ENCODE data around the gene LENG9.
"Not testable (repeated sequence)": the region's sequence is repeated elsewhere in the genome, so short reads cannot be mapped to it uniquely, and the experiment has no call there.

The LENG9 gene

DNA sequence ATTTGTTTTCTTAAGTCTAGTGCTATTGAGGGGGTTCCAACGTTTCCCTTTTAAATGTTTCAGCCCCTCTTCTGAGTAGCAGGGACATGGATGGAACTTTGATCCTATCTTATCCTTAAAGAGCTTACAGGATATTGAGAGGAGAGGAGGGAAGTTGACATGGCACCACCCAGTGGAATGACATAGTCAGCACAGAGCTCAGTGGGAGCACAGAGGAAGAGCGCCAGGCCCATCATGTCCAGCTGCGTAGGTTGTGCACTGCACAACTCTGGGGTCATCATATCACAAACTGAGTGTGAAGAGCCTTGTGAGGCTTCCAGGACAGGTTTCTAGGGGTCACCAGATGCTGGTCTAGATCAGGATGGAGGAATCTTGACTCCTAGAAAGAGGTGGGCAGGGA, 14.1 kb upstream of the LENG9 start:
- DNase-seq, result no peak

DNA sequence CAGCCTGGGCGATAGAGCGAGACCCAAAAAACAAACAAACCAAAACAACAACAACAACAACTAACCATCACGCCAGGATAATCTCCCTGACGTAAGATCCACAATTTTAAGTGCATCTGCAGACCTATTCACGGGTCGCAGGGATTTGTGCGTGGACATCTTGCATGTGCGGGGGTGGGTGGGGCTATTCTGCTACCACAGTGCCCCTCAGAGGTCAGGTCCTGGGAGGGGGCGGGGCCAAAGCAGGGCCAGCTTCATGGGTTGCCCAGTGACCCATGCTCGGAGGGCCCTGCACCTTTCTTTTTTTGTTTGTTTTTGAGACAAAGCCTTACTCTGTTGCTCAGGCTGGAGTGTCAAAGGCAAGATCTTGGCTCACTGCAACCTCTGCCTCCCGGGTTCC, 12.1 kb upstream of the LENG9 start:
- no peak for DNase-seq

GRCh38 chr19:54473892-54474372, 10.4 kb upstream of the LENG9 start:
- DNase-seq, result no peak

GRCh38 chr19:54473071-54473891, 9.7 kb upstream of the LENG9 start, which contains the start of gene CDC42EP5:
Gene CDC42EP5 (minus strand): TSS chr19:54473296. CDS start chr19:54465547, 7,749 bp downstream.
- DNase-seq, result no peak

DNA sequence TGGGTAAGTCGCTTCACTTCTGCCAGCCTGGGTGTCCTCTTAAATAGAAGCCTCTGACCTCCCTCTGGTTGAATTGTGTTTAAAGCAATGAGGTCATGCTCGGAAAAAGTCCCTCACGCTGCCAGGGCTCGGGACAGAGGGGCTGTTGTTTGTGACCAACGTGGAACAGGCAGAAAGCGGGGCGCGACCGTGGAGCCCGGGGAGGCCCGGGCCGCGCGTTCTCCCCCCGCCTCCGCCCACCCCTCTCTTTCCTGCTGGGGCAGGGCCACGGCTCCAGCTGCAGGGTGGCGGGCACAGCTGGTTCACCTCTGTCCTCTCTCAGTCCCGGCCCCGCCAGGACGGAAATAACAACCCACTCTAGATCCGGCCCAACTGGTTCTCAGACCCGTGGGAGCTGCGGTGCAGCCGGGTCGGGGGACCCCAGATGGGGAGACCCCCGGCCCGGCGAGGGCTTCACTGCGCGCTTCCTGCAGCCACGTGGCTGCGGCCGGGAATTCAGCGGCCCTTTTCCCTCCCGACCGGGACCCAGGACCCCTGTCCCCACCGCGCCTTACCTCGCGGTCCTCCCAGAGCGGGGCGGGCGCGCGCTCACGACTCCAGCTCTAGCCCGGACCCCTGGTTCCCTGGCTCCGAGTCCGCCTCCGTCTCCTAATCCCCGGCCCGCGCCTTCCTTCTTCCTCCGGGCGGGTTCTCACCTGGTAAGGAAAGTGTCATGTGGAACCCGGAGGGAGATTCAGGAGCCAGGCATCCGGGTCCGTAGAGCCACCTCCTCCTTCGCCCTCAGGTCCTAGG, 7.6 kb upstream of the LENG9 start:
- DNase-seq, result no peak

GRCh38 chr19:54470276-54470887, 6.8 kb upstream of the LENG9 start:
- no peak for DNase-seq

GRCh38 chr19:54469496-54469934, 5.9 kb upstream of the LENG9 start:
- DNase-seq, result no peak

DNA sequence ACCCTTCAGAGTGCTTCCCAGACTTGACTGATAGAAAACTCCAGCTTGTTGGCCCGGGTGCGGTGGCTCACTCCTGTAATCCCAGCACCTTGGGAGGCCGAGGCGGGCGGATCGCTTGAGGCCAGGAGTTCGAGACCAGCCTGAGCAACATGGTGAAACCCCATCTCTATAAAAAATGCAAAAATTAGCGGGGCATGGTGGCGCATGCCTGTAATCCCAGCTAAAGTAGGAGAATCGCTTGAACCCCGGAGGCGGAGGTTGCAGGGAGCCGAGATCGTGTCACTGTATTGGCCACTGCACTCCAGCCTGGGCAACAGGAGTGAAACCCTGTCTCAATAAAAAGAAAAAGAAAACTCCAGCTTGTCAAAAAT, 2.5 kb upstream of the LENG9 start:
- not testable (repeated sequence) for DNase-seq

DNA sequence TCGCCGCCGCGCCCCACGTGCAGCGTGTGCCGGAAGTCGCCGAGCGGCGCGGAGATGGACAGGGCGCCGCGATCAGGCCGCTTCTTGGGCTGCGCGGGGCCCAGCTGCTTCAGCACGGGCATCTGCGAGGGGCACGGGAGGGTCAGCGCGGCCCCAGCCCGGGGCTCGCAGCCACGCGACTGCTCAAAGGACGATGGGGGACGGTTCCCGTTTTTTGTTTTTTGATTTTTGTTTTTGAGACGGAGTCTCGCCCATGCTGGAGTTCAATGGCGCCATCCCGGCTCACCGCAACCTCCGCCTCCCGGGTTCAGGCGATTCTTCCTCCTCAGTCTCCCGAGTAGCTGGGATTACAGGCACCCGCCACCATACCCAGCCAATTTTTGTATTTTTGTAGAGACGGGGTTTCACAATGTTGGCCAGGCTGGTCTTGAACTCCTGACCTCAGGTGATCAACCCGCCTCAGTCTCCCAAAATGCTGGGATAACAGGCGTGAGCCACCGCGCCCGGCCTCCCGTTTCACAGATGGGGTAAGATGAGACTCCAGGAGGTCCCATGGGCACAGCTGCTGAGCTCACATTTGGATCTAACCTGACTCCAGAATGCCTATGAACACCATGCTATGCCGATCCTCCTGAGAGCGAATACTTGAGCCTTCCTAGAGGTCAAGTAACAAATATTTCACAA, 2.0 kb upstream of the LENG9 start:
- DNase-seq, result no peak

- peak; percentile 58 for DNase-seq
Observed at GRCh38 chr19:54464630-54465425, 1.2 kb upstream of the LENG9 start.

- peak; percentile 78 for DNase-seq
Observed at GRCh38 chr19:54464044-54464629, 559 bp upstream of the LENG9 start.

- peak; percentile 62 for DNase-seq
Observed at GRCh38 chr19:54462655-54463530, 685 bp downstream of the LENG9 start.

DNA sequence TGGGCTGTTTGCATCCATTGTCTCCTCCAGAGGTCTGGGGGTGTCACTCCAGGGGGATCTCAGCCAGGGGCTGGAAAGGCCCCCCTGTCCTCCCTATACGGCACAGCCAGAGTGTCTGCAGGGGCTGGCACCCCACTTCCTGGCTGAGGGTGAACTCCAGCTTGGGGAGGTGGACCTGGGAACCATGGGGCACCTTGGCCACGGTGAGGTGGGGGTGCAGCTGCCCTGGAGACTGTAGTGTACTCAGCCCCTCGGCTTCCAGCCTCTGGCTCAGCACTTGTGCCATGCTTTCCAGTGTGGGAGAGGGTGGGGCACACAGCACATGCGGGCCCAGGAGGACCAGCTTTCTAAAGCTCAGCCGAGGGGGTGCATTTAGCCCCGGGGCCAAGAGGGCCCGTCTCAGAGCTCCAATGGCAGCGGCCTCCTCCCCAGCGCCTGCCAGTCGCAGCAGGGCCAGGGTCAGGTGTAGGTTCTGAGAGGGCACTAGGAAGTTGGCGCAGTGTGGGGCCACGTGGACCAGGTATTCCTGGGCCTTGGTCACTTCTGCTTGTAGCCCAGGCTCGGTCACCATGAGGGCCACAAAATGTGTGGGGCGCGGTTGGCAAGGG, 1.4 kb downstream of the LENG9 start:
- DNase-seq, result no peak

DNA sequence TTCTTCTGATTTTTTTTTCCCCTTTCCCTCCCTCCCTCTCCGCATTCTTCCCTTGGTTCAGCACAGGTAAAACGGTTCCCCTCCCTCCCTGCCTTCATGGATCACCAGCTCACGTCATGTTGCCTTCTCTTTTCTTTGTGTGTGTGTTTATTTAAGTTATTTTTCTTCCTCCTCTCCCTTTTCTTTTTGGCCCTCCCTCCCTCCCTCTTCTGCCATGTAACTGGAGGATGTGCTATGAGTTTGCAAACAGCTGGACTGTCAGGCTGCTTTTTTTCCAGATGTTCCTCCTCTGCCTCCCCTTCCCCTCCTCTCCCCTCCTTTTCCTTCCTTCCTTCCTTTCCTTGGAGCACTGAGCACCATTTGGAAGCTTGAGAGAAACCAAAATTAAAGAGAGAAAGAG, 2.0 kb downstream of the LENG9 start:
- DNase-seq, result no peak

- DNase-seq, result no peak
Observed at GRCh38 chr19:54461210-54461609, 2.4 kb downstream of the LENG9 start.

DNA sequence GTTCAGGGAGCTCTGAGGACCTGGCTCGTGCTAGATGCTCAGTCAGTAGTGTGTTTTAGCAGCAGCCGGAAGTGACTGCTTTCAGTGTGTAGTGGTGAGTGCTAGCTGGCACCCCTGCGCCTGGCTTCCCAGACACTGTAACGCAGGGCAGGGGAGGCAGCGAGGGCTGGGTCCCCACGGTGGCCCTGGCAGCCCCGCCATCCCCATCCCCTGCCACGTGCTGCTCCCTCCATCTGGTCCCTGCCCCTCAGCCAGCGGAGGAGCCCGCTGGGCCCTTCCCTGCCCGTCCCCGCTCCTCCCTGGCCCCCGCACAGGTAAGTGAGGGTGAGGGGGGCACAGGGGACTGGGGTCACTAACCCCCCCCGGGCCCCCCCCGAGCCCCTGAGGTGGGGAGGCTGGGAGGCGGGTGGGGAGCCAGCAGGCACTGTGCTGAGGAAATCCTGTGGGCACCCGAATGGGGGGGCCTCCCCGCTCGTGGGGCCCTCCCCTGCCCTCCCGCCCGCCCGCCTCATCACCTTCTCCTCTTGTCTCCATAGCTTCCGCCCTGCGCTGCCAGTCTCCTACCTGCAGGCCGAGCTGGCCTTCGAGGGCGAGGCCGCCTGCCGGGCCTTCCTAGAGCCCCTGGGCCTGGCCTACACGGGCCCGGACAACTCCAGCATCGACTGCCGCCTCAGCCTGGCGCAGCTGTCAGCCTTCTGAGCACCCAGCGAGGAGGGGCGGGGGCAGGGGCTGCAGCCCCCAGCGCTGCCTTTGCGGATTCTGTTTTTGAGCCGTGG, 3.2 kb downstream of the LENG9 start:
- DNase-seq, result no peak

DNA sequence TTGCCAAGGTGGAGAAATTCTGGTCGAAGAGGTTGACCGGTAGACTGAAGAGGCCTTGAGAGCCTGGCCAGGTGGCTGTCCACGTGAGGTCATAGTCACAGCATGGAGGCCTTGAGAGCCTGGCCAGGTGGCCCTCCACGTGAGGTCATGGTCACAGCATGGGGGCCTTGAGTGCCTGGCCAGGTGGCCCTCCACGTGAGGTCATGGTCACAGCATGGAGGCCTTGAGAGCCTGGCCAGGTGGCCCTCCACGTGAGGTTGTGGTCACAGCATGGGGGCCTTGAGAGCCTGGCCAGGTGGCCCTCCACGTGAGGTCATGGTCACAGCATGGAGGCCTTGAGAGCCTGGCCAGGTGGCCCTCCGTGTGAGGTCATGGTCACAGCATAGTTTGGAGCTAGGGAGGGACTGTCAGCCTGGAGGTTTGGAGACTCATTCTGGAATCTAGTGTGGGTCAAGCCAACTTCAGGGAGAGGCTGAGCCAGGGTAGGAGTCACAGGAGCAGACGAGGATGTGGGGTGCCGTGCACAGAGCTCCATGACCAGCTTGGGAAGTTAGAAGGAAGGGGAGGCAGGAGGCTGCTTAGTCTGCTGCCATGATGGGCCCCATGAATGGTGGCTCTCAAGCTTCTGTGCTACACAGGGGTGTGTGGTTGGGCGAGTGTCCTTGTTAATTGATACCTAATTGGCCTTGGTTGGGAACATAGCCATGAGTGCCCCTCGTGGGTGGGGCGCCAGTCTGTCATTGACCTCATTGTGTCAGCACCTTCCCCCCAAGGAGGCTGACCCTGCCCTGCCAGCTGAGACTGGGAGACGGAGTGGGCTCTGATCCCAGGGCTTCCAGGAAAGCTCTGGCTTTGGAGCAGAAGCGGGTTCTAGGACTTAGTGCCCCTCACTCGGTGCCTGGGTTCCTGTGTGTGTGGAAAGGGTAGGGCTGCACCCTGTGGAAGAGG, 4.0 kb downstream of the LENG9 start:
- no peak for DNase-seq

DNA sequence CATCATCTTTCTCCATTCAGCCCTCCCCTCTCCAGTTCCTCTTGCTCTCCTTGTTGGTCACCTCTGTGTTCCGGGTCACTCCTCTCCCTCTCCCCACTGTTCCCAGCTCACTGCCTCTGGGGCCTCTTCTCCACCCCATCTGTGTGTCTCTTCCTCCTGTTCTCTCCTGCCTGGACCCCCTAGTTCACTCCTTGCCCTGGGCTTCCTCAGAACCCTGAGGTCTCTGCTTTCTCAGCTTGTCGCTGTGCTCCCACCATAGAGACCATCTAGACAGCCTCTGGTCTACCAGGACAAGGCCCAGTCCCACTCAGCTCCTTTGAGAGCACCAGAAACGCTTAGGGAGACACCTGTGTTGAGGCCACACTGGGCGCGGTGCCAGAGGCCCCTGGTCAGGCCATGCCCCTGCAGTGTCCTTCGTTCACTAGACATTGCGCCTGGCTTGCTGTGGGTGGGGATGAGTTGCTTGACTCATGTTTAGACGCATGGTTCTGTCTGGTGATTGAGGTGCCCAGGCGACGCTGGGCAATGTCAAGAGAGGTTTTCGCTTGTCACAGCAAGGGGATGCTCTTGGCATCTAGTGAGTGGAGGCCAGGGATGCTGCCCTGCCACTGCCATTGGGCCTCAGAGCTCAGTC, 4.8 kb downstream of the LENG9 start:
- DNase-seq, result no peak
